ENCODE results near the gene SPTLC2. TPM values are rescaled to one million over a fixed set of nuclear protein-coding genes. Genes with fewer than 3 reads are reported as not detected.
"Not testable (repeated sequence)": the region's sequence is repeated elsewhere in the genome, so short reads cannot be mapped to it uniquely, and the experiment has no call there.

Gene SPTLC2
- total RNA-seq, 2 donors from 2014 or later, result 18.4 to 20.6 TPM

DNA sequence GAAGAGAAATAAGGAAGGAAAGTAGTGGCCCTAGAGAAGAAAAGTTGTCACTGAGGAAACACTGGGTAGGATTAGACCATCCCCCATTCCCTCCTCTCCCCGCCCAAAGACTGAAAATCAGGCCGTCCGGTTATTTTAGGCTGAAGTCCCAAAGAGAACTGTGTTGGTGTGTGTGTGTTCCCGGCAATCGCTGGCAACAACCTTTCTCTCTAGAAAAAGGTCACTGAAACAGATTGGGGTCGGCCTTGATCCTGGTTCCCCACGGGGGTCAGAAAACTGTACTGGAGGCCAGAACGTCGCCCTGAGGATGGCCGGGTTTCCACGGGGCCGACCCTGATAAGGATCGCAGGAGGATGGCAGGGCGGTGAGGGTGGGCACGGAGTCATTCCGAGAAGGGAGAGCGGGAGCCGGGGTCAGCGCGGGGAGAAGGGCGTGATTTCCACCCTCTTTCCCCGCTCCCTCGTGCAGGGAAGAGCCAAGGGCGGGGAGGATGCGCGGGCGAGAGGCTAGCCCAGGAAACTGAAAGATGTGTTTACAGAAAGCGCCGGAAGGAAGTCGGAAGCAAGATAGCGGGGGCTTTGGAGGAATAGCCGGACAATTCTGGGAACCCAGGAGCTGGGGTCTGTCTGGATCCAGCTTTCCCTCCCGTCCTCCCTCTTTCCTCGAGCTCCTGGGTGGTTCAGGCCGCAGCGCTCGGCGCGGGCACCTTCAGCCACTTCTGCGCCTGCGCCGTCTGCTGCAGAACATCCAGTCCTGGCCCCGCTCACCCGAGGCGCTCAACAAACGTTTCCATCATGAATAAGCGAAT, 25.3 kb upstream of the SPTLC2 start:
- H3K4me1 Mint-ChIP-seq (ENCODE audit: low read depth), result peaks cover 17% of the 10 kb centered on the region
- ATAC-seq (replicated peaks in 1 of 2) (peak; percentile 92 to 93), DNase-seq (peak; percentile 73 to 75)
- H3K27ac Mint-ChIP-seq, result peak overlapping the region; percentile 69
- H3K36me3 Mint-ChIP-seq (ENCODE audit: insufficient read depth in 2 of 2), result no peaks in the 10 kb centered on the region
- H3K27me3 Mint-ChIP-seq (ENCODE audit: low read depth), result no peaks in the 10 kb centered on the region
- H3K9me3 Mint-ChIP-seq, result peaks cover 0 to 3% of the 10 kb centered on the region in 2 donors
- H3K4me3 Mint-ChIP-seq, result peak overlapping the region; percentile 88 to 90

DNA sequence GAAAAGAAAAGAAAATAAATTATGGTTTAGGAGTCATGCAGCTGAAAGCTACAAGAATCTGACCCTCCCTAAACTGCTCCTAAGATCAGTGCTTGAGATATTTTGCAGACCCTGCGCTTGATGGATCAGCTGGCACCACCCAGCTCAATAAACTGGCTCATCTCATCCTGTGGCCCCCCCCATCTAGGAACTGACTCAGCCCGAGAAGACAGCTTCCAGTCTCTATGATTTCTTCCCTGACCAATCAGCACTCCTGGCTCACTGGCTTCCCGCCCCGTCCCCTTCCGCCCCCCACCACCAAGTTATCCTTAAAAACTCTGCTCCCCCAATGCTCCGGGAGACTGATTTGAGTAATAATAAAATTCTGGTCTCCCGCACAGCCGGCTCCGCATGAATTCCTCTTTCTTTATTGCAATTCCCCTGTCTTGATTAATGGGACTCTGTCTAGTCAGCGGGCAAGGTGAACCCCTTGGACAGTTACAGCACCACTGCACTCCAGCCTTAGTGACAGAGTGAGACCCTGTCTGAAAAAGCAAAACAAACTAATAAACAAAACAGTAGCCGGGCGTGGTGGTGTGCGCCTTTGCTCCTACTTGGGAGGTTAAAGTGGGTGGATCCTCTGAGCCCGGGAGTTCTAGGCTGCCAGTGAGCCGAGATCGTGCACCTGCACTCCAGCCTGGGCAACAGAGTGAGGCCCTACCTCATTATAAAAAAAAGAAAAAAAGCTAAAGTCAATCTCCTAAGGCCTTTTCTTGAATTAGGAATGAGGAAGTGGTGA, 24.5 kb upstream of the SPTLC2 start:
- H3K36me3 Mint-ChIP-seq (ENCODE audit: insufficient read depth in 2 of 2), result no peaks in the 10 kb centered on the region
- peaks cover 0 to 3% of the 10 kb centered on the region in 2 donors for H3K9me3 Mint-ChIP-seq
- peaks cover 17% of the 10 kb centered on the region for H3K4me1 Mint-ChIP-seq (ENCODE audit: low read depth)
- peak overlapping the region; percentile 88 to 90 for H3K4me3 Mint-ChIP-seq
- ATAC-seq (replicated peaks in 1 of 2) (no peak), DNase-seq (no peak)
- H3K27ac Mint-ChIP-seq, result peak overlapping the region; percentile 69
- no peaks in the 10 kb centered on the region for H3K27me3 Mint-ChIP-seq (ENCODE audit: low read depth)

DNA sequence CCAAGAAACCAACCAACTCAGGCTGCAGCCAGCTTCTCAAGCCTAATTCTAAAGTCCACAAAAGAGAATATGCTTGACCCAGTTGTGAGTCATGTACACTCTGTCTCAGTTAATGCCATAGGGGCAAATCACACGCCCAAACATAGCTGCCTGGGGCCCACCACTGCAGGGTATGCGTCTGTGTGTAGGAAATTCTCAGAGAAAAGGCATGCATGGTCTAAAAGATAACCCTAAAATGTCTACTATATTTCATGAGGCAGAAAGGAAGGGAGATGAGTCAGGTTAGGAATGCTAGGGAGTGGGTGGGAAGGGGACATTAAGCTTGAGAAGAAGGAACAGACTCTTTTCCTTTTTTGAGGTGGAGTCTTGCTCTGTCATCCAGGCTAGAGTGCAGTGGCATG, 22.3 kb upstream of the SPTLC2 start:
- DNase-seq, result no peak
- no peak overlapping the region for H3K4me3 Mint-ChIP-seq
- no peak overlapping the region for H3K27ac Mint-ChIP-seq
- ATAC-seq (replicated peaks in 1 of 2), result no peak
- H3K4me1 Mint-ChIP-seq (ENCODE audit: low read depth), result peaks cover 17% of the 10 kb centered on the region
- peaks cover 0 to 3% of the 10 kb centered on the region in 2 donors for H3K9me3 Mint-ChIP-seq
- no peaks in the 10 kb centered on the region for H3K36me3 Mint-ChIP-seq (ENCODE audit: insufficient read depth in 2 of 2)
- H3K27me3 Mint-ChIP-seq (ENCODE audit: low read depth), result no peaks in the 10 kb centered on the region

DNA sequence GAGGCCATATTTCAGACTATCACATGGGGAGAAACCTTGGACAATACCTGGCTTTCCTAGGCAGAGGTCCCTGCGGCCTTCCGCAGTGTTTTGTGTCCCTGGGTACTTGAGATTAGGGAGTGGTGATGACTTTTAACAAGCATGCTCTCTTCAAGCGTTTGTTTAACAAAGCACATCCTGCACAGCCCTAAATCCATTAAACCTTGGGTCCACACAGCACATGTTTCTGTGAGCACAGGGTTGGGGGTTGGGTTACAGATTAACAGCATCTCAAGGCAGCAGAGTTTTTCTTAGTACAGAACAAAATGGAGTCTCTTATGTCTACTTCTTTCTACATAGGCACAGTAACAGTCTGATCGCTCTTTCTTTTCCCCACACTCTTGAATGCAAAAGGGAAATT, 19.4 kb upstream of the SPTLC2 start:
- H3K27ac Mint-ChIP-seq; H3K4me1 Mint-ChIP-seq (ENCODE audit: low read depth); H3K9me3 Mint-ChIP-seq; ATAC-seq (replicated peaks in 1 of 2); DNase-seq; H3K4me3 Mint-ChIP-seq; H3K36me3 Mint-ChIP-seq (ENCODE audit: insufficient read depth in 2 of 2); H3K27me3 Mint-ChIP-seq (ENCODE audit: low read depth): not testable (repeated sequence)

DNA sequence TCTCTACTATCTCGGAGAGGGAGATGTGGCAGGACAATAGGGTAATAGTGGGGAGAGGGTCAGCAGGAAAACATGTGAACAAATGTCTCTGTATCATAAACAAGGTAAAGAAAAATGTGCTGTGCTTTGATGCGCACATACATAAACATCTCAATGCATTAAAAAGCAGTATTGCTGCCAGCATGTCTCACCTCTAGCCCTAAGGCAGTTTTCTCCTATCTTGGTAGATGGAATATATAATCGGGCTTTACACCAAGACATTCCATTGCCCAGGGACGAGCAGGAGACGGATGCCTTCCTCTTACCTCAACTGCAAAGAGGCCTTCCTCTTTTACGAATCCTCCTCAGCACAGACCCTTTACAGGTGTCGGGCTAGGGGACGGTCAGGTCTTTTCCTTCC, 19.0 kb upstream of the SPTLC2 start:
- not testable (repeated sequence) for H3K4me1 Mint-ChIP-seq (ENCODE audit: low read depth); H3K36me3 Mint-ChIP-seq (ENCODE audit: insufficient read depth in 2 of 2); H3K4me3 Mint-ChIP-seq; ATAC-seq (replicated peaks in 1 of 2); H3K27me3 Mint-ChIP-seq (ENCODE audit: low read depth); H3K27ac Mint-ChIP-seq; DNase-seq; H3K9me3 Mint-ChIP-seq

DNA sequence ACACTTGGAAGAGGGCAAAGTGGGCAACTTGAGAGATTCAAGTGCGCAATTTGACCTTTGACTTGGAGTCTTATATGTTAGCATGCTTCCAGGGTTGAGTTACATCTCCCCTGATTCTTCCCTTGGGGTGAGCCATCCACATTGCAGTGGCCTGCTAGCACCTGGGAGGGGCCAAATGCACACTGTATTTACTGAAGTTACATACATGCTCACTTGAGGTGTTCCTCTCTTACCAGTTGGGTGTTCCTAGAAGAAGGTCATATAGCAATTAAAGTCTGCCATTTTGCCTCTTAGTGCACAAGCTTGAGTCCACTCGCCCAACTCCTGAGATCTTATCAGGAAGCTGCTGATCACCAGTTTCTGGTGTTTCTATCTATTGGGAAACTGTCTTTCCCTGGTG, 13.7 kb upstream of the SPTLC2 start:
- DNase-seq, result no peak
- ATAC-seq (replicated peaks in 1 of 2), result no peak
- Mint-ChIP-seq H3K4me3 (no peak overlapping the region), H3K9me3 (peaks cover 0 to 3% of the 10 kb centered on the region in 2 donors), H3K4me1 (ENCODE audit: low read depth) (peaks cover 3% of the 10 kb centered on the region), H3K27me3 (ENCODE audit: low read depth) (no peaks in the 10 kb centered on the region), H3K36me3 (ENCODE audit: insufficient read depth in 2 of 2) (peaks cover 0 to 3% of the 10 kb centered on the region in 2 donors), H3K27ac (no peak overlapping the region)

DNA sequence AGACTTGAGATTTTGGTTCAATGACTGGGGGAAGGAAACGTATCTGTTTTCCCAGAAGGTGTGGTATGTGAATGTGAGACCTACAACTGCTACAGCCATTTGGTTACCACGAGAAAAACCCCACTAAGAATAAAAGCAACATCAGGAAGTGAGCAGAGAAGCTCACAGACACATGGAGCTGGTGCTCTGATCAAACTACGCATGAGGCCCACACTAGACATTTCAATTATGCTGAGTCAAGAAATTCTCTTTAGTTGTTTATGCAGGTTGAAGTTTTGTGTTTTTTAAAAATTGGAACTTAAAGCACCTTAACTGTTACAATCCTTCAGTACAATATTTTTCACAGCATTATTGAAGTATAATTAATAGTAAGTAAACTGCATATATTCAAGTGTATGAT, 8.9 kb upstream of the SPTLC2 start:
- Mint-ChIP-seq H3K4me3 (no peak overlapping the region), H3K36me3 (ENCODE audit: insufficient read depth in 2 of 2) (no peaks in the 10 kb centered on the region), H3K9me3 (no peaks in the 10 kb centered on the region), H3K27ac (no peak overlapping the region), H3K4me1 (ENCODE audit: low read depth) (peaks cover 6% of the 10 kb centered on the region), H3K27me3 (ENCODE audit: low read depth) (no peaks in the 10 kb centered on the region)
- DNase-seq, result no peak
- no peak for ATAC-seq (replicated peaks in 1 of 2)

DNA sequence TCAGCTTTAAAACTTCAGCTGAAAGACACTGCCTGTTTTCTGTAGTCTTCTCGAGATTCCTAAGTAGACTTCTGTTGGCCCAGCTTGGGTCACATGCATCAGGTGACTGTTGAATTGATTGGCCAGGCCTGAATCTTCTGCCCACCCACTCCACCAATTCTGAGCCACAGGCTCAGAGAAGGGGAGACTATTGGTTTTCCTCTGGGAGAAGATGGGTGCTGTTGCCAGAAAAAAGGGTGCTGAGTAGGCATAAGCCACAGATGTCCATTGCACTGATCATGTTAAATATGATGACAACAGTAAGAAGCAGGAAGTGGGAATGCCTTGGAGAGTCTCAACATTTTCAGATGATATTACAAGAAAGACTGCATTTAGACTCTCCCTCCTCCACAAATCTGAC, 6.8 kb upstream of the SPTLC2 start:
- ATAC-seq (replicated peaks in 1 of 2) (no peak), DNase-seq (no peak)
- Mint-ChIP-seq H3K9me3 (no peaks in the 10 kb centered on the region), H3K4me1 (ENCODE audit: low read depth) (peaks cover 6% of the 10 kb centered on the region), H3K4me3 (no peak overlapping the region), H3K27me3 (ENCODE audit: low read depth) (no peaks in the 10 kb centered on the region), H3K27ac (no peak overlapping the region), H3K36me3 (ENCODE audit: insufficient read depth in 2 of 2) (no peaks in the 10 kb centered on the region)

DNA sequence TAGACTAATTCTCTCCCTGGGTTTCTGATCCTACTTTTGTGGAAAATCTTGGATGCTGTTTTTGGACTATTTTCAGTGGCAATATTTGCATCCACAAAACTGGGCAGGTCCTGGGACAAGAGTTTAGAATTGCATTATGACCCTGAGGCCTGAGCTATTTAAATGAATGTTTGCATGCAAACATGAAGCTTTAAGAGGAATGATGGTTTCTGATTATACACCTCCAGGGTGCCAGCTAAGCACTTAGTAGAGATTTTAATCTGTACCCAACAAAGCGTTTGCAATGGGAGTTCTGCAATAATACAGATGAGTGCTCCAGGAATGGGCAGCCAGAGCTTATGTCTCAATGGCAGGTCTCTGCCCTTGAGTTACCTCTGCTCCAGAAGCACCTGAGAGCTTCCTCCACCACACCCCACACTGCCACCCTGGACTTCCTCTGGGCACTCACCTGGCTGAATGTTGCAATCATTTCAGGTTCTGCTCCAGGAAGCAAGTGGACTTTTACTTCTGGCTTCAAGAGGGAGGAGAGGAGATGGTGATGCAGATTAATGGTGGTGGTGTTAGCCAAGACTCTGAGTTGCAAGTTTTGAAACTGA, 6.0 kb upstream of the SPTLC2 start:
- ATAC-seq (replicated peaks in 1 of 2) (no peak), DNase-seq (no peak)
- H3K4me3 Mint-ChIP-seq, result no peak overlapping the region
- no peak overlapping the region for H3K27ac Mint-ChIP-seq
- H3K4me1 Mint-ChIP-seq (ENCODE audit: low read depth), result peaks cover 6% of the 10 kb centered on the region
- no peaks in the 10 kb centered on the region for H3K9me3 Mint-ChIP-seq
- H3K27me3 Mint-ChIP-seq (ENCODE audit: low read depth), result no peaks in the 10 kb centered on the region
- no peaks in the 10 kb centered on the region for H3K36me3 Mint-ChIP-seq (ENCODE audit: insufficient read depth in 2 of 2)

DNA sequence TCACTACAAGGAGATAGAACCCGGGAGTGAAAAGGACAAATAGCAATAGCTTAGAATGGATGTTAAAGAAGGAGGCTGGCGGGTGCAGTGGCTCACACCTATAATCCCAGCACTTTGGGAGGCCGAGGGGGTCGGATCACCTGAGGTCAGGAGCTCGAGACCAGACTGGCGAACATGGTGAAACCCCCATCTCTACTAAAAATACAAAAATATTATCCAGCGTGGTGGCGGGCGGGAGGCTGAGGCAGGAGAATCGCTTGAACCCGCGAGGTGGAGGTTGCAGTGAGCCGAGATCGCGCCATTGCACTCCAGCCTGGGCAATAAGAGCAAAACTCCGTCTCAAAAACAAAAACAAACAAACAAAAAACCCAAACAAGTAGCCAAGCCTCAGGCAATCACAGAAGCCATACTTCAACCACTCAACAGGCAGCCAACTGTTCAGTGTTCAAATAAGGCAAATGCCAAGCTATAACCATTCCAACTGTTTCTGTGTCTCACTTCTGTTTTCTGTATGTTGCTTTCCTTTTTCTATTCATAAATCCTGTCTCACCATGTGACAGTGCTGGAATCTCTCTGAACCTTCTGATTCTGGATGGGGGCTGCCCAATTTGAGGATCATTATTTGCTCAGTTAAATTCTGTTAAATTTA, 3.9 kb upstream of the SPTLC2 start:
- peaks cover 2 to 3% of the 10 kb centered on the region in 2 donors for H3K36me3 Mint-ChIP-seq (ENCODE audit: insufficient read depth in 2 of 2)
- no peaks in the 10 kb centered on the region for H3K9me3 Mint-ChIP-seq
- ATAC-seq (replicated peaks in 1 of 2) (no peak), DNase-seq (no peak)
- H3K27ac Mint-ChIP-seq, result no peak overlapping the region
- no peak overlapping the region for H3K4me3 Mint-ChIP-seq
- H3K4me1 Mint-ChIP-seq (ENCODE audit: low read depth), result peaks cover 9% of the 10 kb centered on the region
- no peaks in the 10 kb centered on the region for H3K27me3 Mint-ChIP-seq (ENCODE audit: low read depth)

DNA sequence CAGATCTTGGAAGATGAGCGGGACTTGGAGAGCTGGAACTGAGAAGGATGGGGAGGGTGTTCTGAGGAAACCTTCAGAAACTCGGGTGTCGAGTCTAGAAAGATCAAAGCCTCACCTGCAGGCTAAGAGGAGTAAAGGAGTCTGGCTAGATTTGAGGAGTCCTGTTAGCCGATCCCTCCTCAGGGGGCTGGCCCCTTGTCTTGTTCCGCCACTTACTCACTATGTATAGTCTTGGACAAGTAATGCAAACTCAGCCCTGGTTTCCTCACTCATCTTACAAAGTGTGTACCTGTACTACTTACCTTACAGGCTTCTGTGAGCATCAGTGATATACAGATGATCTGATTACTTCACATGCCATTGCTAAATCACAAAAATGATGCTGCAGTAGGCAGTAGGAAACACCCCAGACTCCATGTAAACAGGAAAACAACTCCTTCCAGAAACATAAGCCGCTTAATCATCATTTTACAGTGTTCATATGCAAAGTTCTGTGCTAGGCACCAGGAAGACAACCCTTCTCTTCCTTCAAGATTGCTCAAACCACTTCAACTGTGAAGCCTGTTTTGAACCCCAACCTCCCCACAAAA, 2.0 kb upstream of the SPTLC2 start:
- Mint-ChIP-seq H3K27me3 (ENCODE audit: low read depth) (no peaks in the 10 kb centered on the region), H3K9me3 (no peaks in the 10 kb centered on the region), H3K36me3 (ENCODE audit: insufficient read depth in 2 of 2) (peaks cover 2 to 7% of the 10 kb centered on the region in 2 donors), H3K4me3 (no peak overlapping the region), H3K27ac (no peak overlapping the region), H3K4me1 (ENCODE audit: low read depth) (peaks cover 21% of the 10 kb centered on the region)
- no peak for ATAC-seq (replicated peaks in 1 of 2)
- DNase-seq, result no peak

DNA sequence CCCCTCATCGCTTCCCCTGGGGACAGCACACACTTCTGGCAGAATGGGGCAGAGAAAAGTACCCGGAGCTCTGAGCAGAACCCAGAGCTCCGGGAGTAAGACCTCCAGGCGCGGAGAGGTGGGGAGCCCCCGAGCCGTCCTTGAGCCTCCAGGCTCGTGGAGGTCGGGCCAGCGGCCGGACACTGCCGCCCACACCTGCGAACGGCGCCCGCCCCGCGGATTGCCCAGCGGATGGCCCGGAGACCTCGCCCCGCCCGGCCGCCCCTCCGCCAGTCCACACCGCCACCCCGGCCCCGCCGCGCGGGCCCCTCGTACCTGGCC, 344 bp downstream of the SPTLC2 start:
- Mint-ChIP-seq H3K27me3 (ENCODE audit: low read depth) (no peaks in the 10 kb centered on the region), H3K27ac (peak overlapping the region; percentile 93), H3K36me3 (ENCODE audit: insufficient read depth in 2 of 2) (peaks cover 2 to 8% of the 10 kb centered on the region in 2 donors), H3K9me3 (no peaks in the 10 kb centered on the region), H3K4me1 (ENCODE audit: low read depth) (peaks cover 36% of the 10 kb centered on the region), H3K4me3 (peak overlapping the region; percentile 92 to 99)
- DNase-seq (no peak), ATAC-seq (replicated peaks in 1 of 2) (no peak)

All from activated T-cell treated with anti-CD3 and anti-CD28 coated beads, Interleukin-2, amount 50 U/mL, for 72 hours (primary cell).